HepG2 (cell line): ENCODE data around the gene PAQR5.

Source experiments
- ARHGAP35 ChIP-seq: sonication (generic); formaldehyde crosslinking; IDR thresholded peaks from 2 replicates; pipeline ENCODE4 v1.9.0; 2022; ENCODE audit warnings: mild to moderate bottlenecking, inconsistent platforms, moderate library complexity, missing genetic modification reagents, borderline replicate concordance
- EP300 ChIP-seq, 3 experiments: sonication (generic) in 1 of 3; formaldehyde crosslinking in 1 of 3; IDR thresholded peaks; 2 replicates each; pipeline versions ENCODE4 v1.5.1 to v1.6.1; 2011 to 2020; ENCODE audit warnings: low read depth in 2 of 3, low read length in 2 of 3, borderline replicate concordance in 1 of 3, improper control_type of control experiment in 1 of 3, mild to moderate bottlenecking in 1 of 3, missing genetic modification reagents in 1 of 3, moderate library complexity in 1 of 3
- KDM6A ChIP-seq: IDR thresholded peaks from 2 replicates; pipeline ENCODE4 v1.6.1; 2016; ENCODE audit warnings: low read depth
- MAZ ChIP-seq, 2 experiments: sonication (generic) in 1 of 2; formaldehyde crosslinking in 1 of 2; IDR thresholded peaks; 2 replicates each; pipeline versions ENCODE4 v1.5.0 to v1.6.1; 2012 to 2020; ENCODE audit warnings: low read depth in 2 of 2, mild to moderate bottlenecking in 2 of 2, borderline replicate concordance in 1 of 2, improper control_type of control experiment in 1 of 2, low read length in 1 of 2, missing genetic modification reagents in 1 of 2, moderate library complexity in 1 of 2
- MEIS2 ChIP-seq: sonication (generic); formaldehyde crosslinking; IDR thresholded peaks from 2 replicates; pipeline ENCODE4 v1.9.0; 2021; ENCODE audit warnings: mild to moderate bottlenecking, missing genetic modification reagents
- NCOA1 ChIP-seq: sonication (generic); formaldehyde crosslinking; IDR thresholded peaks from 2 replicates; pipeline ENCODE4 v1.9.0; 2021; ENCODE audit warnings: missing genetic modification reagents
- NCOA5 ChIP-seq: sonication (generic); formaldehyde crosslinking; IDR thresholded peaks from 2 replicates; pipeline ENCODE4 v1.4.0; 2020; ENCODE audit warnings: missing genetic modification reagents
- NFE2L1 ChIP-seq: sonication (generic); formaldehyde crosslinking; IDR thresholded peaks from 2 replicates; pipeline ENCODE4 v1.4.0; 2020; ENCODE audit warnings: missing genetic modification reagents, mild to moderate bottlenecking, borderline replicate concordance
- NFE2L2 ChIP-seq: fragments of 150-350 bp; IDR thresholded peaks from 2 replicates; pipeline ENCODE4 v1.6.1; 2014; ENCODE audit warnings: low read length
- POLR2A ChIP-seq, 2 experiments: IDR thresholded peaks; 2 replicates each; pipeline ENCODE4 v1.6.1; 2011; ENCODE audit warnings: low read depth in 2 of 2, low read length in 2 of 2, mild to moderate bottlenecking in 1 of 2, moderate library complexity in 1 of 2; ENCODE audit not compliant: insufficient read depth in 1 of 2
- SMARCE1 ChIP-seq: fragments of 450-650 bp; IDR thresholded peaks from 2 replicates; pipeline ENCODE4 v1.6.1; 2017; ENCODE audit warnings: borderline replicate concordance
- ZFP82 ChIP-seq: sonication (generic); formaldehyde crosslinking; IDR thresholded peaks from 2 replicates; pipeline ENCODE4 v1.5.1; 2020; ENCODE audit warnings: mild to moderate bottlenecking, missing genetic modification reagents, borderline replicate concordance
- ZNF350 ChIP-seq: sonication (generic); formaldehyde crosslinking; IDR thresholded peaks from 2 replicates; pipeline ENCODE4 v1.4.0; 2020; ENCODE audit warnings: mild to moderate bottlenecking, low read depth, missing genetic modification reagents, borderline replicate concordance
- TF ChIP-seq, protein P1 (sequence below): sonication (generic); formaldehyde crosslinking; IDR thresholded peaks from 2 replicates; pipeline ENCODE4 v1.4.0; 2020; ENCODE audit warnings: missing genetic modification reagents

DNA sequence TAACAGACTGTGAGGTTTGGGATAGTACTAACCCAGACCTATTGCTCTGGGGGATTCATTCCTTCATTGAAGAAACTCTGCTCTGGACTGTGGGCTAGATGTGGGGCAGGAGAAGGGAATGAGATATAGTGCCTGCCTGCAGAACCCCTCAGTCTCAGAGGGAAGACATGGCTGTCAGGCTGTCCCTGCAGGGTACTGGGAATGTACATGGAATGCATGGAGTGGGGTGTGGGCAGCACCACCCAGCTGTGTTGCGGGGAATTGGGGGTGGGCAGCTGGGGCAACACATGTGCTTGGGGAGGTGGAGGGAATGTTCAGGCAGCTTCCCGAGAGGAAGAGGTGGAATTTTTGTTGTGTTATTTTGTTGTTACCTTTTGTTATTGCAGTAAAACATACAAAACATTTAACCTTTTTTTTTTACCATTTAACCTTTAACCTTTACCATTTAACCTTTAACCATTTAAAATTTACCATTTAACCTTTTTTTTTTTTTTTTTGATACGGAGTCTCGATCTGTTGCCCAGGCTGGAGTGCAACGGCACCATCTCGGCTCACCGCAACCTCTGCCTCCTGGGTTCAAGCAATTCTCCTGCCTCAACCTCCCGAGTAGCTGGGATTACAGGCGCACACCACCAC lies 7.3 kb downstream of the PAQR5 start:
- TF ChIP-seq, protein P1, sequence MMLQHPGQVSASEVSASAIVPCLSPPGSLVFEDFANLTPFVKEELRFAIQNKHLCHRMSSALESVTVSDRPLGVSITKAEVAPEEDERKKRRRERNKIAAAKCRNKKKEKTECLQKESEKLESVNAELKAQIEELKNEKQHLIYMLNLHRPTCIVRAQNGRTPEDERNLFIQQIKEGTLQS (CRISPR knock-in tag) = no peak
- TF ChIP-seq NCOA1 (no peak), ZNF350 (CRISPR knock-in tag) (no peak), POLR2A (IDR thresholded peaks at IDR 0.05; ENCODE audit: insufficient read depth in 1 of 2, low read depth in 2 of 2, low read length in 2 of 2) (no peak), KDM6A (CRISPR knock-in tag) (no peak), NFE2L2 (no peak), EP300 (IDR thresholded peaks at IDR 0.05; ENCODE audit: low read depth in 2 of 2, low read length in 2 of 2) (no peak), EP300 (CRISPR knock-in tag; IDR thresholded peaks at IDR 0.05; ENCODE audit: borderline replicate concordance) (no peak), NFE2L1 (CRISPR knock-in tag) (no peak), MAZ (IDR thresholded peaks at IDR 0.05; ENCODE audit: borderline replicate concordance, low read depth, low read length) (no peak), MAZ (CRISPR knock-in tag; IDR thresholded peaks at IDR 0.05; ENCODE audit: low read depth) (no peak), ZFP82 (CRISPR knock-in tag) (no peak), ARHGAP35 (CRISPR knock-in tag) (no peak), SMARCE1 (no peak), MEIS2 (no peak), NCOA5 (CRISPR knock-in tag) (no peak)
